ENCODE data around the gene ST8SIA2.

ST8SIA2 gene

DNA sequence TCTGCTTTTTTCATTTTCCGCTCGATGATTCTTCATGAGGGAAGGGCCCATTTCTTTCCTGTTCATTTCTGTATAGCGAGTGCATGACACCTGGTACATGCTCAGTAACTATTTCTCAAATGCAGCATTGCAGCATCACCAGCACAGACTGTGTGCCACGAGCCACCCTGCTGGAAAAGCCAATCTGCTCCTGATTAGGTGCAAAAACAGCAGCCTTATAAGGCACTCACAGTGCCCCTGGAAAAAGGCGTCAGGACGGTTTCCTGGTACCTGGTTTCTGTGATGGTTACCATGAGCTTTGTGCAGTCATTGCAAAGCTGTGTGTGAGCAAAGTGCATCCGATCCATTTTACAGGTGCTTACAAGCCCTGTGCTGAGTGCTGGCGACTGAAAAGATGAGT is 15.8 kb downstream of the ST8SIA2 start:
- Histone ChIP-seq H3K79me2 (ENCODE audit: control insufficient read depth, insufficient read depth, low read length, poor library complexity) (no peaks in the 10 kb centered on the region), H4K12ac (ENCODE audit: low read depth, low read length) (no peak overlapping the region), H3K36me3 (ENCODE audit: control insufficient read depth in 1 of 2, insufficient read depth in 2 of 2, low read length in 2 of 2) (no peaks in the 10 kb centered on the region), H3K79me1 (ENCODE audit: low read length) (no peaks in the 10 kb centered on the region), H2BK5ac (ENCODE audit: low read depth, low read length, poor library complexity) (no peak overlapping the region), H3K4ac (ENCODE audit: low read depth, low read length) (no peak overlapping the region), H2AK5ac (ENCODE audit: low read length) (no peak overlapping the region), H3K4me1 (ENCODE audit: control insufficient read depth in 1 of 2, insufficient read depth in 2 of 2, low read length in 2 of 2) (peaks cover 0 to 3% of the 10 kb centered on the region in 2 experiments), H3K4me2 (ENCODE audit: low read length) (no peak overlapping the region), H3K23ac (ENCODE audit: low read length) (no peak overlapping the region), H3K4me3 (ENCODE audit: low read depth, low read length) (no peak overlapping the region), H2BK12ac (ENCODE audit: low read length) (no peak overlapping the region), H2BK120ac (ENCODE audit: insufficient read depth, low read length, poor library complexity) (no peak overlapping the region), H3K14ac (ENCODE audit: low read length) (no peak overlapping the region), H3K27me3 (ENCODE audit: insufficient read depth, low read length) (no peaks in the 10 kb centered on the region), H3K9me3 (ENCODE audit: insufficient read depth, low read depth, low read length) (no peaks in the 10 kb centered on the region), H4K91ac (ENCODE audit: low read depth, low read length) (no peak overlapping the region), H2AFZ (ENCODE audit: insufficient read depth, low read length, poor library complexity) (no peak overlapping the region), H3K9ac (ENCODE audit: low read length) (no peak overlapping the region), H3K27ac (ENCODE audit: low read depth, low read length) (no peak overlapping the region), H4K8ac (ENCODE audit: low read depth, low read length) (no peak overlapping the region), H3K18ac (ENCODE audit: low read length) (no peak overlapping the region)
- no CpG with 5 or more reads among the region's 8 CpGs for WGBS (ENCODE audit: extremely low coverage, insufficient coverage, insufficient read length)
- no peak for DNase-seq

DNA sequence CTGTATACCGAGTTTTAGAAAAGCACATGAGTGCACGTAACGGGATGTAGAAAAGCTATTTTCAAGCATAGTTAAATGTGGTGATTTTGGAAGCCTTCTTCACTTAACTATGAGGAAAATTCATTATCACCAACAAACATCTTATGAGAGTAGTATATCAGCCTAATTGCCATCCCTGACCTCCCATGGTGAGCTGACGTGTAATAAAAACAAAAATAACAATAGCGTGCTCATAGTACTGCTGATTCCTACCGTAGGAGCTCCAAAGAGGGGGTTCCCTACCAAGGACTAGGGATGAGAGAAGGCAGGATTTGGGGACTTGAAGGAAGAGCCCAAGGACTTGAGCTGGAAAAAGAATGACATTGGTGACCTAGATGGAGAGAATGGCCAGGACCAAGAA is 16.9 kb downstream of the ST8SIA2 start:
- H3K4me1 ChIP-seq (ENCODE audit: control insufficient read depth in 1 of 2, insufficient read depth in 2 of 2, low read length in 2 of 2): peaks cover 0 to 3% of the 10 kb centered on the region in 2 experiments
- H3K79me1 ChIP-seq (ENCODE audit: low read length): no peaks in the 10 kb centered on the region
- no peak overlapping the region for H2BK5ac ChIP-seq (ENCODE audit: low read depth, low read length, poor library complexity)
- no peak overlapping the region for H2AK5ac ChIP-seq (ENCODE audit: low read length)
- H3K23ac ChIP-seq (ENCODE audit: low read length): no peak overlapping the region
- H4K12ac ChIP-seq (ENCODE audit: low read depth, low read length): no peak overlapping the region
- H3K14ac ChIP-seq (ENCODE audit: low read length): no peak overlapping the region
- WGBS (ENCODE audit: extremely low coverage, insufficient coverage, insufficient read length): no CpG with 5 or more reads among the region's 6 CpGs
- no peak overlapping the region for H2AFZ ChIP-seq (ENCODE audit: insufficient read depth, low read length, poor library complexity)
- no peaks in the 10 kb centered on the region for H3K36me3 ChIP-seq (ENCODE audit: control insufficient read depth in 1 of 2, insufficient read depth in 2 of 2, low read length in 2 of 2)
- H3K9ac ChIP-seq (ENCODE audit: low read length): no peak overlapping the region
- H3K9me3 ChIP-seq (ENCODE audit: insufficient read depth, low read depth, low read length): no peaks in the 10 kb centered on the region
- no peak overlapping the region for H2BK12ac ChIP-seq (ENCODE audit: low read length)
- H3K18ac ChIP-seq (ENCODE audit: low read length): no peak overlapping the region
- no peak for DNase-seq
- no peak overlapping the region for H4K91ac ChIP-seq (ENCODE audit: low read depth, low read length)
- no peak overlapping the region for H3K27ac ChIP-seq (ENCODE audit: low read depth, low read length)
- no peaks in the 10 kb centered on the region for H3K79me2 ChIP-seq (ENCODE audit: control insufficient read depth, insufficient read depth, low read length, poor library complexity)
- no peak overlapping the region for H3K4me3 ChIP-seq (ENCODE audit: low read depth, low read length)
- H2BK120ac ChIP-seq (ENCODE audit: insufficient read depth, low read length, poor library complexity): no peak overlapping the region
- H4K8ac ChIP-seq (ENCODE audit: low read depth, low read length): no peak overlapping the region
- H3K4me2 ChIP-seq (ENCODE audit: low read length): no peak overlapping the region
- no peaks in the 10 kb centered on the region for H3K27me3 ChIP-seq (ENCODE audit: insufficient read depth, low read length)
- H3K4ac ChIP-seq (ENCODE audit: low read depth, low read length): no peak overlapping the region

DNA sequence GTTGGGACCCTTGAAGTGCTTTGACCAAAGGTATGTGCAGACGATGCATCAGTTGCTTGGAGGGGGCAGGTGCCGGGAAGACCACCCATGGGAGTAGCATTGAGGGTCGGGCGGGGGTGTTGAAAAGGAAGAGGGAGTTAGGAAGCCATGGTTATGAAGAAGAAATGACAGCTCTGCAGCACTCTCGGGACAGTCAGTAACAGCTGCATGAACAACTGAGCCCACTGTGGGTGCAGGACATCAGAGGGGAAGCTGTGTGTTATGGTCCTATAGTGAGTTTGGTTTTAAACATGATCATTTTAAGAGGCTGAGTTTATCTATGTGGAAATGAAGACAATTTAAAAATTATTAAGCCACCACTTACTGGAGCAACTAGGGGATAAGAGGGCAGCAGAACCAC is 17.6 kb downstream of the ST8SIA2 start:
- Histone ChIP-seq H3K4me1 (ENCODE audit: control insufficient read depth in 1 of 2, insufficient read depth in 2 of 2, low read length in 2 of 2) (peaks cover 0 to 3% of the 10 kb centered on the region in 2 experiments), H2BK5ac (ENCODE audit: low read depth, low read length, poor library complexity) (no peak overlapping the region), H3K79me1 (ENCODE audit: low read length) (no peaks in the 10 kb centered on the region), H3K9ac (ENCODE audit: low read length) (no peak overlapping the region), H3K36me3 (ENCODE audit: control insufficient read depth in 1 of 2, insufficient read depth in 2 of 2, low read length in 2 of 2) (no peaks in the 10 kb centered on the region), H4K8ac (ENCODE audit: low read depth, low read length) (no peak overlapping the region), H3K14ac (ENCODE audit: low read length) (no peak overlapping the region), H3K9me3 (ENCODE audit: insufficient read depth, low read depth, low read length) (no peaks in the 10 kb centered on the region), H2BK12ac (ENCODE audit: low read length) (no peak overlapping the region), H4K12ac (ENCODE audit: low read depth, low read length) (no peak overlapping the region), H2BK120ac (ENCODE audit: insufficient read depth, low read length, poor library complexity) (no peak overlapping the region), H3K4ac (ENCODE audit: low read depth, low read length) (no peak overlapping the region), H3K4me3 (ENCODE audit: low read depth, low read length) (no peak overlapping the region), H3K27me3 (ENCODE audit: insufficient read depth, low read length) (no peaks in the 10 kb centered on the region), H3K4me2 (ENCODE audit: low read length) (no peak overlapping the region), H3K27ac (ENCODE audit: low read depth, low read length) (no peak overlapping the region), H3K18ac (ENCODE audit: low read length) (no peak overlapping the region), H3K79me2 (ENCODE audit: control insufficient read depth, insufficient read depth, low read length, poor library complexity) (no peaks in the 10 kb centered on the region), H3K23ac (ENCODE audit: low read length) (no peak overlapping the region), H4K91ac (ENCODE audit: low read depth, low read length) (no peak overlapping the region), H2AK5ac (ENCODE audit: low read length) (no peak overlapping the region), H2AFZ (ENCODE audit: insufficient read depth, low read length, poor library complexity) (no peak overlapping the region)
- no CpG with 5 or more reads among the region's 5 CpGs for WGBS (ENCODE audit: extremely low coverage, insufficient coverage, insufficient read length)
- DNase-seq: no peak

DNA sequence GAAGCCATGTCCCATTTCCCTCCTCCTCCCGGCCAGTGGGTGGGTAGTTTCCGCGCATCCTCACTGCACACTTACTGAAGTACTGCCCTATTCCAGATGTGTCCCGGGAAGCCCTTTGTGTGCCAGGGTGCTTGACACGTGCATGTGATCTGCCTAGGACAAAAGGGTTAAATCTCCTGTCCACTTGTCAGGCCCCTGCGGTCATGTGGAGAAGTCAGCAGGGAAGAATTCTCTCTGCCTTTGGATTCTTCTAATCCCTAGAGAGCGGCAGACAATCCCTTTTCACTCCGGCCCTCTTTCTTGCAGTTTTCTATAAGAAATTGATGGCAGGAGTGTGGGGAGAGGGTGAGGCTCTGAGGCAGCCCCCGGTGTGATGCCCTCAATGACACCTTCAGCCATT is 19.8 kb downstream of the ST8SIA2 start:
- peaks cover 0 to 3% of the 10 kb centered on the region in 2 experiments for H3K4me1 ChIP-seq (ENCODE audit: control insufficient read depth in 1 of 2, insufficient read depth in 2 of 2, low read length in 2 of 2)
- WGBS (ENCODE audit: extremely low coverage, insufficient coverage, insufficient read length): no CpG with 5 or more reads among the region's 9 CpGs
- H3K4me2 ChIP-seq (ENCODE audit: low read length): no peak overlapping the region
- H3K36me3 ChIP-seq (ENCODE audit: control insufficient read depth in 1 of 2, insufficient read depth in 2 of 2, low read length in 2 of 2): no peaks in the 10 kb centered on the region
- H4K12ac ChIP-seq (ENCODE audit: low read depth, low read length): no peak overlapping the region
- H2BK12ac ChIP-seq (ENCODE audit: low read length): no peak overlapping the region
- H4K8ac ChIP-seq (ENCODE audit: low read depth, low read length): no peak overlapping the region
- no peak overlapping the region for H3K23ac ChIP-seq (ENCODE audit: low read length)
- DNase-seq: no peak
- no peaks in the 10 kb centered on the region for H3K79me1 ChIP-seq (ENCODE audit: low read length)
- H3K14ac ChIP-seq (ENCODE audit: low read length): no peak overlapping the region
- H2AK5ac ChIP-seq (ENCODE audit: low read length): no peak overlapping the region
- H2AFZ ChIP-seq (ENCODE audit: insufficient read depth, low read length, poor library complexity): no peak overlapping the region
- no peaks in the 10 kb centered on the region for H3K9me3 ChIP-seq (ENCODE audit: insufficient read depth, low read depth, low read length)
- no peak overlapping the region for H3K18ac ChIP-seq (ENCODE audit: low read length)
- no peaks in the 10 kb centered on the region for H3K79me2 ChIP-seq (ENCODE audit: control insufficient read depth, insufficient read depth, low read length, poor library complexity)
- H3K27ac ChIP-seq (ENCODE audit: low read depth, low read length): no peak overlapping the region
- H3K4me3 ChIP-seq (ENCODE audit: low read depth, low read length): no peak overlapping the region
- no peak overlapping the region for H4K91ac ChIP-seq (ENCODE audit: low read depth, low read length)
- no peak overlapping the region for H3K9ac ChIP-seq (ENCODE audit: low read length)
- H2BK120ac ChIP-seq (ENCODE audit: insufficient read depth, low read length, poor library complexity): no peak overlapping the region
- no peak overlapping the region for H3K4ac ChIP-seq (ENCODE audit: low read depth, low read length)
- H3K27me3 ChIP-seq (ENCODE audit: insufficient read depth, low read length): no peaks in the 10 kb centered on the region
- H2BK5ac ChIP-seq (ENCODE audit: low read depth, low read length, poor library complexity): no peak overlapping the region
